HCT116 (cell line): ENCODE data around the gene MOB3A. TPM values are rescaled to one million over a fixed set of nuclear protein-coding genes. Genes with fewer than 3 reads are reported as not detected.

ENCODE experiments used
- ATAC-seq: fragments of 200-7000 bp; cut with Tn5 transposase; 2 replicates; pipeline ENCODE4 v1.9.1; 2020; ENCODE audit warnings: mild to moderate bottlenecking, moderate library complexity
- BruUV-seq: library from RNA; stranded (reverse); fragments of 400-500 nt; replicated peaks from 2 replicates; lab custom pipeline; 2021; lab: Mats Ljungman, UMichigan
- CTCF ChIA-PET: fragments of 300-600 bp; sonication (Branson Sonifier 250); formaldehyde crosslinking; loops from one replicate; lab custom pipeline; 2021; ENCODE audit warnings: antibody characterized with exemption; lab: Charles Lee
- POLR2A ChIA-PET: fragments of 300-600, 350-600 bp; sonication (Branson Sonifier 250); formaldehyde crosslinking; loops from one replicate; lab custom pipeline; 2021; ENCODE audit warnings: antibody characterized with exemption; lab: Charles Lee
- RAD21 ChIA-PET, 2 experiments: fragments of 300-600 bp; sonication (Branson Sonifier 250); formaldehyde crosslinking; loops; one replicate each; lab custom pipeline; 2023; ENCODE audit warnings: low total read pairs in 2 of 2; ENCODE audit not compliant: uncharacterized antibody in 2 of 2, unreplicated experiment in 2 of 2, low non-redundant PET in 1 of 2; lab: Charles Lee
- DNase-seq: peaks from one replicate; pipeline ENCODE4 v3.0.0-alpha.2; 2010; ENCODE audit warnings: low read depth, low spot score
- H2AFZ ChIP-seq: fragments of 200-600 bp; shearing (Covaris generic), sonication (generic); 2 replicates; pipeline ENCODE4 v1.6.1; 2017; ENCODE audit warnings: low read depth, mixed run types, mixed read lengths, antibody characterized with exemption, low read length; ENCODE audit not compliant: poor library complexity, severe bottlenecking
- H3K27ac ChIP-seq: 2 replicates; pipeline ENCODE4 v1.5.1; 2012; ENCODE audit warnings: low read depth, low read length
- H3K27me3 ChIP-seq: fragments of 200-600 bp; sonication (generic); 2 replicates; pipeline ENCODE4 v1.6.1; 2016; ENCODE audit warnings: mixed run types, low read length, mixed read lengths; ENCODE audit not compliant: insufficient read depth
- H3K36me3 ChIP-seq, 2 experiments: fragments of 200-500 bp in 1 of 2; fragments of 200-600 bp in 1 of 2; sonication (Bioruptor generic) in 1 of 2; sonication (generic) in 1 of 2; 2 replicates each; pipeline versions ENCODE4 v1.5.1 to v1.6.1; 2014 to 2016; ENCODE audit warnings: low read length in 2 of 2, inconsistent platforms in 1 of 2, mixed read lengths in 1 of 2, mixed run types in 1 of 2; ENCODE audit not compliant: insufficient read depth in 2 of 2, control insufficient read depth in 1 of 2
- H3K4me1 ChIP-seq, 2 experiments: fragments of 200-600 bp in 1 of 2; sonication (generic) in 1 of 2; 2 replicates each; pipeline versions ENCODE4 v1.5.1 to v1.6.1; 2012 to 2017; ENCODE audit warnings: low read length in 2 of 2, inconsistent platforms in 1 of 2, mild to moderate bottlenecking in 1 of 2, mixed read lengths in 1 of 2, mixed run types in 1 of 2, moderate library complexity in 1 of 2; ENCODE audit not compliant: insufficient read depth in 2 of 2, control insufficient read depth in 1 of 2
- H3K4me2 ChIP-seq: fragments of 200-600 bp; sonication (generic); 2 replicates; pipeline ENCODE4 v1.6.1; 2017; ENCODE audit warnings: mixed run types, low read length, mixed read lengths
- H3K4me3 ChIP-seq, 2 experiments: fragments of 200-600 bp in 1 of 2; sonication (generic) in 1 of 2; replicated peaks in 1 of 2; 2 replicates each; pipeline ENCODE4 v1.5.1; 2011 to 2016; ENCODE audit warnings: low read length in 2 of 2, control low read depth in 1 of 2, low read depth in 1 of 2, mild to moderate bottlenecking in 1 of 2, mixed read lengths in 1 of 2, mixed run types in 1 of 2
- H3K79me2 ChIP-seq: fragments of 200-600 bp; sonication (generic); 2 replicates; pipeline ENCODE4 v1.6.1; 2017; ENCODE audit warnings: mild to moderate bottlenecking, mixed run types, low read length, moderate library complexity, mixed read lengths; ENCODE audit not compliant: insufficient read depth
- H3K9ac ChIP-seq: fragments of 200-600 bp; sonication (generic); 2 replicates; pipeline ENCODE4 v1.6.1; 2016; ENCODE audit warnings: low read length, mixed read lengths
- H3K9me2 ChIP-seq: fragments of 200-600 bp; sonication (generic), shearing (Covaris generic); 2 replicates; pipeline ENCODE4 v1.6.1; 2017; ENCODE audit warnings: mixed run types, mild to moderate bottlenecking, moderate library complexity; ENCODE audit not compliant: insufficient read depth
- H3K9me3 ChIP-seq, 2 experiments: fragments of 200-500 bp in 1 of 2; fragments of 200-600 bp in 1 of 2; sonication (Bioruptor generic) in 1 of 2; sonication (generic) in 1 of 2; 2 replicates each; pipeline ENCODE4 v1.6.1; 2014 to 2017; ENCODE audit warnings: low read length in 2 of 2, mixed read lengths in 2 of 2, inconsistent platforms in 1 of 2, low read depth in 1 of 2, mild to moderate bottlenecking in 1 of 2, mixed run types in 1 of 2, moderate library complexity in 1 of 2; ENCODE audit not compliant: control insufficient read depth in 1 of 2, insufficient read depth in 1 of 2
- H4K20me1 ChIP-seq: fragments of 200-600 bp; sonication (generic), shearing (Covaris generic); 2 replicates; pipeline ENCODE4 v1.6.1; 2017; ENCODE audit warnings: mixed run types, mild to moderate bottlenecking, moderate library complexity; ENCODE audit not compliant: insufficient read depth
- CBX3 ChIP-seq: IDR thresholded peaks from 2 replicates; pipeline ENCODE4 v1.6.1; 2012; ENCODE audit warnings: low read depth
- ELF1 ChIP-seq: IDR thresholded peaks from 2 replicates; pipeline ENCODE4 v1.6.1; 2012; ENCODE audit warnings: low read depth, borderline replicate concordance
- JUND ChIP-seq: IDR thresholded peaks from 2 replicates; pipeline ENCODE4 v1.6.1; 2012
- POLR2AphosphoS5 ChIP-seq: IDR thresholded peaks from 2 replicates; pipeline ENCODE4 v1.6.1; 2011; ENCODE audit warnings: mild to moderate bottlenecking, low read depth, low read length, moderate library complexity
- SP1 ChIP-seq: IDR thresholded peaks from 2 replicates; pipeline ENCODE4 v1.6.1; 2012; ENCODE audit warnings: low read depth
- TCF7L2 ChIP-seq: IDR thresholded peaks from 2 replicates; pipeline ENCODE4 v1.7.0; 2011; ENCODE audit warnings: borderline replicate concordance, inconsistent platforms; ENCODE audit not compliant: insufficient read depth, insufficient read length; ENCODE audit errors: extremely low read depth
- ZBTB33 ChIP-seq: IDR thresholded peaks from 2 replicates; pipeline ENCODE4 v1.6.1; 2011; ENCODE audit warnings: mild to moderate bottlenecking, low read length, moderate library complexity; ENCODE audit not compliant: insufficient replicate concordance; ENCODE audit errors: extremely low read depth
- intact Hi-C: fragments of 100-400 bp; cut with micrococcal nuclease; formaldehyde crosslinking; loops from 2 replicates; pipeline ENCODE4 v1.10.0; 2022
- total RNA-seq: library from RNA; stranded (reverse); gene quantifications from one replicate; pipeline ENCODE4 v1.2.1, GENCODE V29; 2021; ENCODE audit not compliant: unreplicated experiment

Gene MOB3A
- total RNA-seq, 1 experiment from 2014 or later, result 32.1 TPM

- no TSS peak for BruUV-seq
- 0 out of 4 replicates have a peak overlapping the region, but pooled peaks of 1 of the 2 experiments have one; percentile 16 for H3K4me3 ChIP-seq
- ATAC-seq (no peak), DNase-seq (no peak)
- H3K9me2 ChIP-seq, result no peaks in the 10 kb centered on the region
- H3K27ac ChIP-seq, result peak overlapping the region; percentile 54; the same call in 1 of the 2 replicates
- ChIA-PET POLR2A (no interaction called here), RAD21 (no interaction called here), CTCF (no interaction called here)
- H3K9me3 ChIP-seq, result no peaks in the 10 kb centered on the region
- peak overlapping the region; percentile 38 for H3K9ac ChIP-seq
- TF ChIP-seq ZBTB33 (no peak), TCF7L2 (no peak), SP1 (no peak), POLR2AphosphoS5 (peak; percentile 19; the same call in 1 of the 2 replicates), ELF1 (no peak), JUND (no peak), CBX3 (no peak)
- H3K27me3 ChIP-seq, result no peaks in the 10 kb centered on the region
- H3K4me1 ChIP-seq, result peaks cover 39 to 60% of the 10 kb centered on the region in 2 experiments
- peaks cover 18% of the 10 kb centered on the region for H3K79me2 ChIP-seq
- intact Hi-C loops, result no loop called here
- H2AFZ ChIP-seq, result no peak overlapping the region
- peaks cover 2 to 3% of the 10 kb centered on the region in 2 experiments; a peak in 1 of 4 replicates for H3K36me3 ChIP-seq
- H3K4me2 ChIP-seq, result peak overlapping the region; percentile 65
- no peaks in the 10 kb centered on the region for H4K20me1 ChIP-seq
Measured at GRCh38 chr19:2089727-2090053, 6.4 kb downstream of the MOB3A start.
